Stomach (tissue), 9 donors: Measurements from ENCODE around the gene MIPOL1. TPM values are rescaled to one million over a fixed set of nuclear protein-coding genes. Genes with fewer than 3 reads are reported as not detected.

ENCODE experiments used
- DNase-seq, 2 donors: peaks; one replicate each; pipeline versions ENCODE4 v3.0.0 to v3.0.0-alpha.2; 2013 to 2019
- H3K27ac ChIP-seq, 5 donors: fragments of 200-600 bp in 4 of 5; sonication (generic) in 4 of 5; one replicate each; pipeline ENCODE4 v1.5.1; 2013 to 2019; ENCODE audit warnings: mild to moderate bottlenecking in 1 of 5, moderate library complexity in 1 of 5
- H3K27me3 ChIP-seq, 3 donors: fragments of 200-600 bp; sonication (generic); one replicate each; pipeline ENCODE4 v1.5.1; 2017 to 2019; ENCODE audit warnings: mixed run types in 1 of 3
- H3K36me3 ChIP-seq, 4 donors: fragments of 200-600 bp; sonication (generic); 1 replicate in 3 of 4; 2 replicates in 1 of 4; pipeline ENCODE4 v1.5.1; 2016 to 2019
- H3K4me1 ChIP-seq, 4 donors: fragments of 200-600 bp; sonication (generic); one replicate each; pipeline ENCODE4 v1.5.1; 2016 to 2019
- H3K4me3 ChIP-seq, 4 donors: fragments of 200-600 bp; sonication (generic) in 3 of 4; one replicate each; pipeline ENCODE4 v1.5.1; 2016 to 2019; ENCODE audit warnings: mild to moderate bottlenecking in 1 of 4
- H3K9me3 ChIP-seq, 4 donors: fragments of 200-600 bp; sonication (generic); one replicate each; pipeline ENCODE4 v1.5.1; 2016 to 2019
- CTCF ChIP-seq, 7 experiments: fragments of 450-650 bp in 4 of 7; fragments of 200-600 bp in 3 of 7; sonication (generic) in 3 of 7; IDR thresholded peaks; one replicate each; pipeline ENCODE4 v1.5.1; 2016 to 2019; ENCODE audit warnings: antibody characterized with exemption in 7 of 7, control low read depth in 2 of 7, mild to moderate bottlenecking in 1 of 7
- EP300 ChIP-seq: sonication (generic); formaldehyde crosslinking; IDR thresholded peaks from one replicate; pipeline ENCODE4 v1.6.1; 2017; ENCODE audit warnings: antibody characterized with exemption
- POLR2A ChIP-seq, 4 donors: fragments of 450-650 bp; IDR thresholded peaks; one replicate each; pipeline ENCODE4 v1.6.1; 2016; ENCODE audit warnings: antibody characterized with exemption in 4 of 4, control low read depth in 2 of 4, mild to moderate bottlenecking in 1 of 4, moderate library complexity in 1 of 4
- POLR2AphosphoS5 ChIP-seq, 3 donors: sonication (generic); formaldehyde crosslinking; IDR thresholded peaks; one replicate each; pipeline ENCODE4 v1.6.1; 2016; ENCODE audit warnings: antibody characterized with exemption in 3 of 3
- WGBS, 5 donors: extraction: QIAGEN DNeasy Blood & Tissue Kit in 3 of 5; methylation state at CpG; one replicate each; pipeline versions ENCODE4 v1.1.5 to v1.1.7; 2013 to 2018; 5-methylcytosine and 5-hydroxymethylcytosine counted together
- intact Hi-C: fragments of 100-400 bp; cut with DNase I; formaldehyde crosslinking; loops from one replicate; pipeline ENCODE4 v1.15.1; 2023; ENCODE audit warnings: low total_unique reads
- polyA plus RNA-seq, 3 donors: library from polyadenylated mRNA; stranded (reverse); fragments of 200-250 nt; gene quantifications; one replicate each; pipeline ENCODE4 v1.2.3, GENCODE V29; 2013
- total RNA-seq, 5 donors: library from RNA; depleted of rRNA; stranded (reverse); fragments of >200 nt; gene quantifications; one replicate each; pipeline versions ENCODE4 v1.1.0 to v1.2.3, GENCODE V29; 2014 to 2016
- donor health status: healthy with polysubstance abuse.
- donor health status: Bipolar disorder and iron deficiency.
- donor health status: healthy.

MIPOL1 gene
- total and polyA plus RNA-seq, 8 donors: 2.2 to 133 (median 15.8) TPM

GRCh38 chr14:37210448-37210847, 12.7 kb downstream of the MIPOL1 start:
- WGBS, 5 donors: 93 to 98% (median 97%) methylated on average over 6 of the region's 6 CpGs
- TF ChIP-seq CTCF (IDR thresholded peaks at IDR 0.05): no peak
- no peak for TF ChIP-seq POLR2A (IDR thresholded peaks at IDR 0.05)
- TF ChIP-seq POLR2AphosphoS5 (IDR thresholded peaks at IDR 0.05): no peak
- no peak for TF ChIP-seq EP300
- intact Hi-C loops: no loop called here
- Histone ChIP-seq H3K27ac (no peak overlapping the region), H3K4me3 (no peak overlapping the region), H3K9me3 (peaks cover 0 to 17% (median 11%) of the 10 kb centered on the region in 4 donors), H3K36me3 (peaks cover 0 to 29% (median 1%) of the 10 kb centered on the region in 4 donors), H3K27me3 (no peaks in the 10 kb centered on the region), H3K4me1 (no peaks in the 10 kb centered on the region)
- no peak for DNase-seq

- intact Hi-C loops: no loop called here
- Histone ChIP-seq H3K27me3 (no peaks in the 10 kb centered on the region), H3K27ac (no peak overlapping the region), H3K4me3 (no peak overlapping the region), H3K36me3 (peaks cover 0 to 18% (median 1%) of the 10 kb centered on the region in 4 donors), H3K9me3 (no peaks in the 10 kb centered on the region), H3K4me1 (no peaks in the 10 kb centered on the region)
- DNase-seq: no peak
- TF ChIP-seq CTCF (IDR thresholded peaks at IDR 0.05): no peak
- TF ChIP-seq POLR2AphosphoS5 (IDR thresholded peaks at IDR 0.05): no peak
- TF ChIP-seq POLR2A (IDR thresholded peaks at IDR 0.05): no peak
- no peak for TF ChIP-seq EP300
These were observed 15.3 kb downstream of the MIPOL1 start for GRCh38 chr14:37213016-37213415.

GRCh38 chr14:37215345-37215744, 17.6 kb downstream of the MIPOL1 start:
- intact Hi-C loops: no loop called here
- 88 to 99% (median 95%) methylated on average over 3 of the region's 3 CpGs for WGBS, 5 donors
- H3K36me3 ChIP-seq: peaks cover 0 to 18% (median 1%) of the 10 kb centered on the region in 4 donors
- H3K4me3 ChIP-seq: no peak overlapping the region
- no peak overlapping the region for H3K27ac ChIP-seq
- H3K4me1 ChIP-seq: no peaks in the 10 kb centered on the region
- no peak for DNase-seq
- H3K27me3 ChIP-seq: no peaks in the 10 kb centered on the region
- H3K9me3 ChIP-seq: no peaks in the 10 kb centered on the region
- TF ChIP-seq CTCF (IDR thresholded peaks at IDR 0.05) (no peak), POLR2A (IDR thresholded peaks at IDR 0.05) (no peak), EP300 (no peak), POLR2AphosphoS5 (IDR thresholded peaks at IDR 0.05) (no peak)

- WGBS, 5 donors: 88 to 93% (median 91%) methylated on average over 3 of the region's 3 CpGs
- TF ChIP-seq CTCF (IDR thresholded peaks at IDR 0.05) (no peak), POLR2AphosphoS5 (IDR thresholded peaks at IDR 0.05) (no peak), POLR2A (IDR thresholded peaks at IDR 0.05) (no peak), EP300 (no peak)
These were observed 23.3 kb downstream of the MIPOL1 start for GRCh38 chr14:37221073-37221472.

More at GRCh38 chr14:37221073-37221472, 23.3 kb downstream of the MIPOL1 start:
- H3K36me3 ChIP-seq: peaks cover 0 to 14% (median 2%) of the 10 kb centered on the region in 4 donors
- intact Hi-C loops: no loop called here
- no peak overlapping the region for H3K4me3 ChIP-seq
- no peak for DNase-seq
- no peak overlapping the region for H3K27ac ChIP-seq
- H3K9me3 ChIP-seq: peaks cover 5 to 23% (median 9%) of the 10 kb centered on the region in 4 donors
- no peaks in the 10 kb centered on the region for H3K4me1 ChIP-seq
- no peaks in the 10 kb centered on the region for H3K27me3 ChIP-seq
